Renal pelvis (tissue), 4 donors: Measurements from ENCODE around the gene SPATA19. TPM values are rescaled to one million over a fixed set of nuclear protein-coding genes. Genes with fewer than 3 reads are reported as not detected.

Experiments used
- DNase-seq: peaks from one replicate; pipeline ENCODE4 v3.0.0-alpha.2; 2013
- polyA plus RNA-seq, 3 donors: library from polyadenylated mRNA; unstranded; fragments of 120-200 nt; gene quantifications; one replicate each; pipeline ENCODE4 v1.2.1, GENCODE V29; 2013; ENCODE audit not compliant: insufficient read length in 3 of 3

SPATA19 gene
- polyA plus RNA-seq, 3 donors = not detected

- DNase-seq = no peak
These were observed 27.0 kb downstream of the SPATA19 start for GRCh38 chr11:133818302-133818701.

GRCh38 chr11:133817449-133817848, 27.9 kb downstream of the SPATA19 start:
- DNase-seq = no peak

DNA sequence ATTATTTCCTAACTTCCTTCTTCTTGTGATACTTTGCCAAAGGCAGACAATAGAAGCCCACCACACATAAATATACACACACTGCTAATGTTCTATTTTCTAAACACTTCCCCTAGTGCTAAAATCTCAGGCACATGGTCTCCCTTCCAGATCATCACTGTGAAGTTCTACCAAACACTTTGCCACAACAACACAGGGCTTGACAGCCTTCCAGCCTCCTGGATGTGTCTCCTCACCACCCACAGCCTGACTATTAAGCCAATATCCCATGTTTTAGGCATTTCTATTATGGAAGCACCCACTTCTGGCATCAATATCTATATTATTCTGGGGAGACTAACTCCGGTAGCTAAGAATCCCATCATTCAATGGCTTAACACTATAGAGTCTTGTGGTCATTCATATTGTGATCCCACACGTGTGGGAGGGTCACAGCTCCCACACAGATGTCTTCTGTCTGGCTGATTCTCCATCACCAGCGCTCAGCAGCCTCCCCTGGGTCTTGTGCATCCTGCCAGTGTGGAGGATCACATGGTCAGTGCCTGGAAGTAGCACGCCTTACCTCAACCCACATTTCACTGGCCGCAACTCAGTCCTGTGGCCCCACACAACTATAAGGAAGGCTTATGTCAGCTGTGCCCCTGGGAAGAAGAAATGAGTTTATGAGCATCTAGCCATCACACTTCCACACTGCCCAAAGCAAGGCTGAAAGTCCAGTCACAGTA, 29.0 kb downstream of the SPATA19 start:
- DNase-seq = no peak

DNA sequence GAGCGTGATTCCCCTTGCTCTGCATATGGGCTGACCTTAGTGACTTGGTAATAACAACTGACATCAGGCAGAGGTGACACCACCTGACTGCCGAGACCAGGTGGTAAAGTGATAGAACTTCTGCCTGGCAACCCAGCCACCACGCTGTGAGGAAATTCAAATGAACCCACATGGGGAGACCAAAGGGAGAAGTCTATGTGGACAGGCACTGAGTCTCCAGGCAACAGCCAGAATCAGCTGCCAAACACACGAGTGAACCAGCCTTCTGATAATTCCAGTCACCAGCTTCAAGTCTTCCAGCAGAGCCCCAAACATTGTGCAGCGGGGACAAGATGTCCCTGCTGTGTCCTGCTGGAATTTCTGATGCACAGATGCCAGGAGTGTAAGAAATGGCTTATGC, 29.7 kb downstream of the SPATA19 start:
- no peak for DNase-seq

- DNase-seq = no peak
These were observed 30.7 kb downstream of the SPATA19 start for GRCh38 chr11:133814588-133815100.

- no peak for DNase-seq
These were observed 33.2 kb downstream of the SPATA19 start for GRCh38 chr11:133811850-133812685.

GRCh38 chr11:133810766-133811165, 34.5 kb downstream of the SPATA19 start:
- no peak for DNase-seq

- no peak for DNase-seq
These were observed 35.5 kb downstream of the SPATA19 start for GRCh38 chr11:133809569-133810491.

- DNase-seq = no peak
These were observed 36.7 kb downstream of the SPATA19 start for GRCh38 chr11:133808393-133809140.

DNA sequence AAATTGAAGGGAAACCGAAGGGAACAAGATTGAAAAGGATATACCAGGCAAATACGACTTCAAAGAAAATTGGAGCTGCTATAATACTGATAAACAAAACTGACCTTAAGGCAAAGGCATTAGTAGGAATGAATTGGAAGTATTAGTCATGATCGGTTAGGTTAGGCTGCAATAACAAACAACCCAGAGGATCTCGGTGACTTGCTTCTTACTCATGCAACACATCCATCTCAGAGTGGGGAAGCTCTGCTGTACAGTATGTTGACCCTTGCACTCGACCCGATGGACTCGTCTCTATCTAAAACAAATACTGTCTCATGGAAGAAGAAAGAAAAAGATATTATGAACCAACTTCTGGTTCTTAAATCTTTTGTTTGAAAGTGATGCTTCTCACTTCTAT, 42.3 kb downstream of the SPATA19 start:
- no peak for DNase-seq

GRCh38 chr11:133801356-133801755, 44.0 kb downstream of the SPATA19 start:
- DNase-seq = no peak

DNA sequence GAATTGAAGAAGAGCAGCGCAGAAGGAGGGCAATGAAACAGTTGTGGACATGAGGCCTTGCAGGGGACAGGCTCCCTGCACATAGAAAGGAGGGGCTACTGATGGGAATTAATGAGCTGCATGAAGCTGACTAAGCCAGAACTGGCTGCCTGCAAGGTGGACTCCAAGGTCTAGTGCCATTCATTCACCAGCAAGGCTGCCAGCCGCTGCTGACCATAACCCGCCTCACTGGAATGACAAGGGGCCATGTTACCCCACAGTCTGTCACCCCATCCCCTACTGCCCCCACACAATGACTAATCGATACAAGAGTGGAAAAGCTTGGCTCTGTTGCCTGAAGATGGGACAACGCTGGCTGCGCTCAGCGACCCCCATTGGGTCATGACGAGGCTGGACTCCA, 44.6 kb downstream of the SPATA19 start:
- no peak for DNase-seq

GRCh38 chr11:133797554-133797953, 47.8 kb downstream of the SPATA19 start:
- no peak for DNase-seq

DNA sequence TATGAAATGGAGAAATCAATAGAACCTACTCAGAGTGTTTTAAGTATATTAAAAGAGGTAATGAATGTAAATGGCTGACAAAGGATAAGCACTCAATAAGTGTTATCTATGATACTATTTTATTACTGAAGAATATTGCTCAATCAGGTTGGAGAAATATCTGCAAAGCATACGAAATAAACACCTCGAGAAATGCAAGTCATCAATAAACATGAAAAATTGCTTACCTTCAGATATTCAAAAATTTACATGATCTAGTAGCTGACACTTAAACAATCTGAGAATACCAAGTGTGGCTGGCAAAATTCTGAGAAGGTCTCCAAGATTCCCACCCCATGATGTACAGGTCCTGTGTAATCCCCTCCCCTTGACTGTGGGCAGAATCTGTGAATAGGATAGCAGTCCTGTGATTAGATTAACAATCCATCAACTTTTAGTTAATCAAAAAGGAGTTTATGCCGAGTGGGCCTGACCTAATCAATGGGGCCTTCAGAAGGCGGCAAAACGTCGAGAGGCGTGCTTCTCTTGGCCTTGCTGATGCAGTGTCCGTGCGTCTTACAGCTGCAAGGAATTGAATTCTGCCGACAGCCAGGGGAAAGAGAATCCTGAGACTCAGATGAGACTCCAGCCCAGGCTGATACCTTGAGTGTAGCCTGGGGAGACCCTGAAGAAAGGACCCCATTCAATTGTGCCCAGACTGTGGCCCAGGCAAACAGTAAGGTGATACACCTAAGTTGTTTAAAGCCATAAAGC, 49.1 kb downstream of the SPATA19 start:
- no peak for DNase-seq

DNA sequence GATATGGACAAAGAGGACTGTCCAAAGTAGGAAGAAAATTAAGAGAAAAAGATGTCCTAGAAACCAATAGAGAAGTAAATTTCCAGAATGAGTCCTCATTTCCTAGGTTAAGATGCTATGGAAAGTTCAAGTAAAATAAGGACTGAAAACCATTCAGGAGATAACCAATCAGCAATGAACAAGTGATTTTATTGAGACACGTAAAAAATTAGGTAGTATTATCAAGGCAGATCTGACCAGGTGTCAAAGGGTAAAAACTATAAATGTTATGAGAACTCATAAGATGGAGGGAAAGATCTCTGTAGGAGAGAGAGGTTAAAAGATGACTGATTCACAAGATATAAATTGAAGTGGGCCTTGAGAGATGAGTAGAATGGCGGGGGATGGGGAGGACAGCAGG, 50.2 kb downstream of the SPATA19 start:
- DNase-seq = no peak

- no peak for DNase-seq
These were observed 51.1 kb downstream of the SPATA19 start for GRCh38 chr11:133794205-133794604.

DNA sequence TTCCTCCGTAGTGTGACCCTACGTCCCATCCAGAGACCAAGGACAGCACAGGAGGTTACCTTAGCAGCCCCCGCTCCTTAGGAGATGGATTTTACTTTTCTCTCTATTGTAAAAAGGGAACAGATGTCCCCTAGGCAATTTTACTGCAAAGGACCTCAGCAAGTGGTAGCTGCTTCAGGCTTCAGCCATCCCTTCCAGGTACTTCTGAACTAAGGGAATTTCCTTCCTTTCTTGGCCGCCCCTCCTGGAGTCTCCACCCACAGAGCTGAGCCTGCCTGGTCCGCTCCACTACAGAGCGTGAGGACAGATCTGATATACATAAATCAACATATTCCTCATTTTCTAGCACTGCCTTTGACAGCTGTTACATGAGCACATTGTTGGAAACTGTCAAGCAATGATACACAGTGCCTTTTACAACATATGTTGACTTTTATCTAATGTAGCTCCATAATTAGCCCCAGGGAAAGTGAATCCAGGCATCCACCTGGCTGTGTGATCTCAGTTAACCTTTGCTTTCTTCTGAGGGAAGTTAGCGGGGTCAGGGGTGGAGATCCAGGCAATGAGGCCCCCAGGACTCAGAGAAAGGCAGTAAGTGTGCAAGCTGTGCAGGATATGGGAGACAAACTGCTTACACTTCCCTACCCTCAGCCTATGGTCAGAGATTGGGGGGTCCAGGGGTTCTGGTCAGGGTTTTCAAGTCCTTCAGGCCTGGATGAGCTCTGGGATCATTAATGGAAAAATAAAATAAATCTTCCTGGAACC, 51.9 kb downstream of the SPATA19 start:
- DNase-seq = no peak

DNA sequence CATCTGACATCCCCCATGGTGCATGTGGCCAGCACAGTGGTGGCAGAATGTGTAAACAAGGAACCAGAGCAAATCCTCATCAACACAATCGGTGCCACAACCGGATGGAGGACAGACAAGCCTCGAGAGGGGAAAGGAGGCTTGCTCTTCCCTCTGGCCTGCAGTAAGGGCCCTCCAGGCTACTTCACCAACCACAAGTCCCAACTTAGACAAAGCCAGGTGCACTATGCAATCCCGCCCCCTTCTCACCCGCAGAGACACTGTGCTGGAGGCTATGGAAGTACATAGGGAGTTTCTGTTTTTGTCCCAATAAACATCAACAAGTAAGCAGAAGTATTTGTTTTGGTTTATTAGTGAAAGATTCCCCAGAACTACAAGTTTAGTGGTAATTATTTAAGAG, 54.3 kb downstream of the SPATA19 start:
- DNase-seq = no peak
